GM21360 (cell line): Measurements from ENCODE around the gene RAPGEF5.

ENCODE experiments used
- ATAC-seq: cut with Tn5 transposase; IDR thresholded peaks from one replicate; pipeline ENCODE4 v1.9.1; 2021; ENCODE audit warnings: mild to moderate bottlenecking, moderate library complexity; ENCODE audit not compliant: unreplicated experiment

RAPGEF5 gene

GRCh38 chr7:22350466-22351328 lies 6.3 kb downstream of the RAPGEF5 start:
- ATAC-seq: peak; percentile 49

- ATAC-seq: no peak
Measured at GRCh38 chr7:22348379-22348778, 8.6 kb downstream of the RAPGEF5 start.

- ATAC-seq: no peak
Measured at GRCh38 chr7:22346383-22347107, 10.4 kb downstream of the RAPGEF5 start.

GRCh38 chr7:22344655-22345054 lies 12.3 kb downstream of the RAPGEF5 start:
- no peak for ATAC-seq

- ATAC-seq: no peak
Measured at GRCh38 chr7:22343612-22344011, 13.3 kb downstream of the RAPGEF5 start.

- no peak for ATAC-seq
Measured at GRCh38 chr7:22343071-22343470, 13.9 kb downstream of the RAPGEF5 start.

- ATAC-seq: no peak
Measured at GRCh38 chr7:22339725-22340390, 17.1 kb downstream of the RAPGEF5 start.

GRCh38 chr7:22338877-22339276 lies 18.1 kb downstream of the RAPGEF5 start:
- ATAC-seq: no peak

GRCh38 chr7:22338411-22338810 lies 18.5 kb downstream of the RAPGEF5 start:
- no peak for ATAC-seq

- ATAC-seq: no peak
Measured at GRCh38 chr7:22333680-22334141, 23.2 kb downstream of the RAPGEF5 start.

GRCh38 chr7:22332461-22332870 lies 24.5 kb downstream of the RAPGEF5 start:
- ATAC-seq: no peak

GRCh38 chr7:22331704-22332103 lies 25.2 kb downstream of the RAPGEF5 start:
- ATAC-seq: no peak

GRCh38 chr7:22330903-22331302 lies 26.1 kb downstream of the RAPGEF5 start:
- no peak for ATAC-seq

GRCh38 chr7:22329816-22330524 lies 27.0 kb downstream of the RAPGEF5 start:
- ATAC-seq: no peak

- no peak for ATAC-seq
Measured at GRCh38 chr7:22326181-22326580, 30.8 kb downstream of the RAPGEF5 start.

- ATAC-seq: no peak
Measured at GRCh38 chr7:22325671-22326070, 31.3 kb downstream of the RAPGEF5 start.

GRCh38 chr7:22323714-22324113 lies 33.2 kb downstream of the RAPGEF5 start:
- ATAC-seq: no peak

- no peak for ATAC-seq
Measured at GRCh38 chr7:22320416-22320815, 36.5 kb downstream of the RAPGEF5 start.

GRCh38 chr7:22319424-22320403 lies 37.2 kb downstream of the RAPGEF5 start:
- ATAC-seq: no peak

- no peak for ATAC-seq
Measured at GRCh38 chr7:22318376-22318775, 38.6 kb downstream of the RAPGEF5 start.
